GM12872 (cell line): ENCODE results near the gene CREB3L1.

Experiments used
- TF ChIP-seq, protein P1 (sequence below): IDR thresholded peaks from 3 replicates; pipeline ENCODE4 v1.5.1; 2011; ENCODE audit warnings: low read depth, mild to moderate bottlenecking, low read length, moderate library complexity; ENCODE audit not compliant: insufficient read depth

The CREB3L1 gene

DNA sequence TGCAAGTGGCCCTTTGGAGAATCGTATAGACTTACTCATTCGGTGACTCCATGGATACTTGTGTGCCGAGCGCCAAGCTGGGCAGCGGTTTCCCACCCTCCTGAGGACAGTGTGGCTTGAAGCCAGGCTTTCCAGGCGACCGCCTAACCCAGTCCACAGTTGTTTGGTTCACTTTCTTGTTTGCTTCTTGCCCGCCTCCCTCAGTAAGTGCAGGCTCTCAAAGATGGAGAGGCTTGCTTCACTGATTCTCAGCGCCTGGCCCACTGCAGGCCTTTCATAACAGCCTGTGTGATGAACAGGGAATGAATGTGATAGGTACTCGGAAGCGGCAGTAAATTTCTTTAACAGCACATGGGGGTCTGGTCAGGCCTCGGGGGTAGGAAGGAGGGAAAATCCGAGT is 92.8 kb downstream of the CREB3L1 start:
- TF ChIP-seq, protein P1, sequence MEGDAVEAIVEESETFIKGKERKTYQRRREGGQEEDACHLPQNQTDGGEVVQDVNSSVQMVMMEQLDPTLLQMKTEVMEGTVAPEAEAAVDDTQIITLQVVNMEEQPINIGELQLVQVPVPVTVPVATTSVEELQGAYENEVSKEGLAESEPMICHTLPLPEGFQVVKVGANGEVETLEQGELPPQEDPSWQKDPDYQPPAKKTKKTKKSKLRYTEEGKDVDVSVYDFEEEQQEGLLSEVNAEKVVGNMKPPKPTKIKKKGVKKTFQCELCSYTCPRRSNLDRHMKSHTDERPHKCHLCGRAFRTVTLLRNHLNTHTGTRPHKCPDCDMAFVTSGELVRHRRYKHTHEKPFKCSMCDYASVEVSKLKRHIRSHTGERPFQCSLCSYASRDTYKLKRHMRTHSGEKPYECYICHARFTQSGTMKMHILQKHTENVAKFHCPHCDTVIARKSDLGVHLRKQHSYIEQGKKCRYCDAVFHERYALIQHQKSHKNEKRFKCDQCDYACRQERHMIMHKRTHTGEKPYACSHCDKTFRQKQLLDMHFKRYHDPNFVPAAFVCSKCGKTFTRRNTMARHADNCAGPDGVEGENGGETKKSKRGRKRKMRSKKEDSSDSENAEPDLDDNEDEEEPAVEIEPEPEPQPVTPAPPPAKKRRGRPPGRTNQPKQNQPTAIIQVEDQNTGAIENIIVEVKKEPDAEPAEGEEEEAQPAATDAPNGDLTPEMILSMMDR: no peak
